Loucy (cell line): ENCODE results near the gene BAD.

ENCODE experiments used
- H2AFZ ChIP-seq: fragments of 200-600 bp; sonication (generic); 2 replicates; pipeline ENCODE4 v1.6.0; 2016; ENCODE audit warnings: antibody characterized with exemption, mild to moderate bottlenecking, low read length, moderate library complexity
- H3F3A ChIP-seq: fragments of 200-600 bp; 2 replicates; pipeline ENCODE4 v1.6.0; 2016; ENCODE audit warnings: antibody characterized with exemption, low read depth, mild to moderate bottlenecking
- H3K27me3 ChIP-seq: fragments of 200-600 bp; sonication (generic); 2 replicates; pipeline ENCODE4 v1.6.1; 2014; ENCODE audit warnings: low read length, mild to moderate bottlenecking; ENCODE audit not compliant: insufficient read depth, poor library complexity, severe bottlenecking
- H3K36me3 ChIP-seq: fragments of 200-600 bp; sonication (generic); 2 replicates; pipeline ENCODE4 v1.6.1; 2016; ENCODE audit warnings: low read length; ENCODE audit not compliant: insufficient read depth
- H3K4me1 ChIP-seq: fragments of 200-600 bp; sonication (generic); 2 replicates; pipeline ENCODE4 v1.5.1; 2014; ENCODE audit warnings: low read length, mild to moderate bottlenecking; ENCODE audit not compliant: insufficient read depth, poor library complexity, severe bottlenecking
- H3K4me2 ChIP-seq: fragments of 200-600 bp; sonication (generic); 2 replicates; pipeline ENCODE4 v1.6.0; 2014; ENCODE audit warnings: antibody characterized with exemption, low read length, low read depth, mild to moderate bottlenecking; ENCODE audit not compliant: poor library complexity, severe bottlenecking
- H3K4me3 ChIP-seq: fragments of 200-600 bp; sonication (generic); 2 replicates; pipeline ENCODE4 v1.5.1; 2014; ENCODE audit warnings: low read length, mild to moderate bottlenecking, mixed read lengths; ENCODE audit not compliant: poor library complexity, severe bottlenecking
- H3K79me2 ChIP-seq: fragments of 200-600 bp; sonication (generic); 2 replicates; pipeline ENCODE4 v1.6.1; 2014; ENCODE audit warnings: low read length; ENCODE audit not compliant: insufficient read depth
- H3K9ac ChIP-seq: fragments of 200-600 bp; sonication (generic); 2 replicates; pipeline ENCODE4 v1.6.0; 2014; ENCODE audit warnings: mild to moderate bottlenecking, low read depth, low read length, moderate library complexity; ENCODE audit not compliant: poor library complexity, severe bottlenecking
- H3K9me2 ChIP-seq: fragments of 200-600 bp; sonication (generic); replicated peaks from 2 replicates; pipeline ENCODE4 v1.6.1; 2016; ENCODE audit warnings: low read depth, low read length, mixed read lengths
- H3K9me3 ChIP-seq: fragments of 200-600 bp; sonication (generic); 2 replicates; pipeline ENCODE4 v1.6.1; 2014; ENCODE audit warnings: mild to moderate bottlenecking, antibody characterized with exemption, low read length, low read depth; ENCODE audit not compliant: insufficient read depth
- H4K20me1 ChIP-seq: fragments of 200-600 bp; sonication (generic); 2 replicates; pipeline ENCODE4 v1.6.0; 2014; ENCODE audit warnings: antibody characterized with exemption, low read length, mild to moderate bottlenecking; ENCODE audit not compliant: insufficient read depth, poor library complexity, severe bottlenecking
- EZH2phosphoT487 ChIP-seq: fragments of 200-600 bp; IDR thresholded peaks from 2 replicates; pipeline ENCODE4 v1.6.1; 2018; ENCODE audit warnings: antibody characterized with exemption, mild to moderate bottlenecking, moderate library complexity, borderline replicate concordance
- TF ChIP-seq, protein P1 (sequence below): fragments of 200-600 bp; sonication (generic); conservative IDR thresholded peaks from 2 replicates; pipeline ENCODE4 v1.5.1; 2014; ENCODE audit warnings: mild to moderate bottlenecking, antibody characterized with exemption, low read length

BAD gene

DNA sequence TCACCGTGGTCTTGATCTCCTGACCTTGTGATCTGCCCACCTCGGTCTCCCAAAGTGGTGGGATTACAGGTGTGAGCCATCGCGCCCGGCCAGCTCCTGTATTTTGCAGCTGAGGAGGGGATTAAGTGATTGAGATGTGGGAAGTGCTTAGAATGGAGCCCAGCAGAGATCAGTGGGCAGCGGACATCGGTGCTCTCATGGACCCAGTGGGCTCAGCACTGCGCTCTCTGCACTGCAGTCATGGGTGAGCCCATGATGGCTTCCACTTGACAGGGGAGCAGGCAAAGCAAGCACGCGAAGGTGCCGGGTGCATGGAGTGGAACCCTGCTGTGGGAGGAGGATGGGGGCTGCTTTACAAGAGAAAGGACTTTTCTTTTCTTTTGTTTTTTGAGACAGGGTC lies 46.4 kb upstream of the BAD start:
- H3K36me3 ChIP-seq, result no peaks in the 10 kb centered on the region
- H3F3A ChIP-seq, result no peaks in the 10 kb centered on the region
- no peaks in the 10 kb centered on the region for H3K79me2 ChIP-seq
- H3K4me3 ChIP-seq, result no peak overlapping the region
- H3K4me2 ChIP-seq, result no peak overlapping the region
- no peaks in the 10 kb centered on the region for H3K9me3 ChIP-seq
- no peaks in the 10 kb centered on the region for H3K9me2 ChIP-seq
- no peak overlapping the region for H2AFZ ChIP-seq
- H3K4me1 ChIP-seq, result no peaks in the 10 kb centered on the region
- H3K9ac ChIP-seq, result no peak overlapping the region
- H3K27me3 ChIP-seq, result no peaks in the 10 kb centered on the region
- TF ChIP-seq, protein P1, sequence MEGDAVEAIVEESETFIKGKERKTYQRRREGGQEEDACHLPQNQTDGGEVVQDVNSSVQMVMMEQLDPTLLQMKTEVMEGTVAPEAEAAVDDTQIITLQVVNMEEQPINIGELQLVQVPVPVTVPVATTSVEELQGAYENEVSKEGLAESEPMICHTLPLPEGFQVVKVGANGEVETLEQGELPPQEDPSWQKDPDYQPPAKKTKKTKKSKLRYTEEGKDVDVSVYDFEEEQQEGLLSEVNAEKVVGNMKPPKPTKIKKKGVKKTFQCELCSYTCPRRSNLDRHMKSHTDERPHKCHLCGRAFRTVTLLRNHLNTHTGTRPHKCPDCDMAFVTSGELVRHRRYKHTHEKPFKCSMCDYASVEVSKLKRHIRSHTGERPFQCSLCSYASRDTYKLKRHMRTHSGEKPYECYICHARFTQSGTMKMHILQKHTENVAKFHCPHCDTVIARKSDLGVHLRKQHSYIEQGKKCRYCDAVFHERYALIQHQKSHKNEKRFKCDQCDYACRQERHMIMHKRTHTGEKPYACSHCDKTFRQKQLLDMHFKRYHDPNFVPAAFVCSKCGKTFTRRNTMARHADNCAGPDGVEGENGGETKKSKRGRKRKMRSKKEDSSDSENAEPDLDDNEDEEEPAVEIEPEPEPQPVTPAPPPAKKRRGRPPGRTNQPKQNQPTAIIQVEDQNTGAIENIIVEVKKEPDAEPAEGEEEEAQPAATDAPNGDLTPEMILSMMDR, result no peak
- no peaks in the 10 kb centered on the region for H4K20me1 ChIP-seq

DNA sequence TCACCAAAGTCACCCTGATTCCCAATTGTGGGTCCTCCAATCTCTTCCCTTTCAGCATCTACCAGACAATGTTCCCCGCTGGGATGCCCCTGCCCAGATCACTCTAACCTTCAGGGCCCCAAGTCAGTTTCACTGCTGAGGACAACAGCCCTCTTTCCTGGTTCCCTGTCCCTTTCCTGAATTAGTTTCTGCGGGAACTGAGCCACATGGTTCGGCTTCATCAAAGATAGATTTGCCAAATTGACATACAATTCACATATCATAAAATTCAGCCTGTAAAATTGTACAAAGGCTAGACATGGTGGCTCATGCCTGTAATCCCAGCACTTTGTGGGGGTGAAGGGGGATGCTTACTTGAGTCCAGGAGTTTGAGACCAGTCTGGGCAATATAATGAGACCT lies 43.5 kb upstream of the BAD start:
- Histone ChIP-seq H3K4me3 (no peak overlapping the region), H3K9me2 (no peaks in the 10 kb centered on the region), H4K20me1 (no peaks in the 10 kb centered on the region), H3K36me3 (no peaks in the 10 kb centered on the region), H3K9ac (no peak overlapping the region), H3K4me1 (no peaks in the 10 kb centered on the region), H3K27me3 (no peaks in the 10 kb centered on the region), H3K79me2 (no peaks in the 10 kb centered on the region), H3K9me3 (no peaks in the 10 kb centered on the region), H3K4me2 (no peak overlapping the region), H2AFZ (no peak overlapping the region), H3F3A (no peaks in the 10 kb centered on the region)
- TF ChIP-seq, protein P1, result no peak

DNA sequence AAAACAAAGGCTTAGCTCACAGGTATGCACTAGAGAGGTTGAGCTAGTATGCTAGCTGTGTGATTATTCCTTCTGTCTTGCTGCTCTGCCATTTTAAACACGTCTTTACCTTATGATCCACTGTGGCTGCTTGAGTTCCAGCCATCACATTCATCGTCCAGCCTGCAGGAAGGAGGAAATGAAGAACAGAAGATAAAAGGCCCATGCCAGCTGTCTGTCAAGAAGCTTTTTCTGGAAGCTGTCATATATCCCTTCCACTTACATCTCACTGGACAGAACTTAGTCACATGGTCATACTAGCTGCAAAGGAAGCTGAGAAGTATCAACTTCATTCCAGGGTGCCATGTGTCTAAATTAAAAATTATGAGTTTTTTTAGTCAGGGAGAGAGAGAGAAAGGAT lies 42.9 kb upstream of the BAD start:
- no peaks in the 10 kb centered on the region for H3K36me3 ChIP-seq
- no peaks in the 10 kb centered on the region for H3K27me3 ChIP-seq
- no peaks in the 10 kb centered on the region for H4K20me1 ChIP-seq
- no peaks in the 10 kb centered on the region for H3K9me3 ChIP-seq
- H3K4me1 ChIP-seq, result peaks cover 3% of the 10 kb centered on the region
- H3K9me2 ChIP-seq, result no peaks in the 10 kb centered on the region
- no peak overlapping the region for H3K4me2 ChIP-seq
- H3F3A ChIP-seq, result no peaks in the 10 kb centered on the region
- no peaks in the 10 kb centered on the region for H3K79me2 ChIP-seq
- no peak overlapping the region for H3K9ac ChIP-seq
- TF ChIP-seq EZH2phosphoT487, result no peak
- TF ChIP-seq, protein P1, result no peak
- no peak overlapping the region for H2AFZ ChIP-seq
- no peak overlapping the region for H3K4me3 ChIP-seq
